IPS DF 4.7 (cell line): Measurements from ENCODE around the gene TAF4.

ENCODE experiments used
- DNase-seq: peaks from one replicate; pipeline ENCODE4 v3.0.0-alpha.2; 2013; ENCODE audit warnings: low spot score; ENCODE audit errors: extremely low read depth

The TAF4 gene

DNA sequence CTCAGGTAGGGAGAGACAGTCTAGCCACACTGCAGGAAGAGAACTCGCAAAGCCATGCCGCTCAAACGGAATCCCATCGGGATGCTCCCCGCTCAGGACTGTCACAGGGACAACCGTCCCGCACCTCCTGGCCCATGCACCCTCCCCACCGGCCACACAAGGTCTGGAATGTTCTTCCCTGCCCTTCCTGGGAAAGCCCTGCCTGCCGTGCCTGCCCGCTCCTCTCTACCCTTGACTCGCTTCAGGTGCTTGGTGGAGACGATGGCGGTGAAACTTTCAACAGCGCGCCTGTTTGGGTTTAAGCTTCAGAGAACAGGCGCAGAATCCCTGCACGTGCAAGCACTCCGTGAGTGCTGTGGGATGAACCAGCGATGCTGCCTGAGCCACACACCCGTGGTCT is 20.6 kb downstream of the TAF4 start:
- no peak for DNase-seq

- no peak for DNase-seq
These were observed 21.1 kb downstream of the TAF4 start for GRCh38 chr20:62044631-62045030.

- no peak for DNase-seq
These were observed 22.4 kb downstream of the TAF4 start for GRCh38 chr20:62043131-62043914.

GRCh38 chr20:62042025-62042820 is 23.5 kb downstream of the TAF4 start:
- no peak for DNase-seq

- DNase-seq: no peak
These were observed 24.7 kb downstream of the TAF4 start for GRCh38 chr20:62040933-62041332.

DNA sequence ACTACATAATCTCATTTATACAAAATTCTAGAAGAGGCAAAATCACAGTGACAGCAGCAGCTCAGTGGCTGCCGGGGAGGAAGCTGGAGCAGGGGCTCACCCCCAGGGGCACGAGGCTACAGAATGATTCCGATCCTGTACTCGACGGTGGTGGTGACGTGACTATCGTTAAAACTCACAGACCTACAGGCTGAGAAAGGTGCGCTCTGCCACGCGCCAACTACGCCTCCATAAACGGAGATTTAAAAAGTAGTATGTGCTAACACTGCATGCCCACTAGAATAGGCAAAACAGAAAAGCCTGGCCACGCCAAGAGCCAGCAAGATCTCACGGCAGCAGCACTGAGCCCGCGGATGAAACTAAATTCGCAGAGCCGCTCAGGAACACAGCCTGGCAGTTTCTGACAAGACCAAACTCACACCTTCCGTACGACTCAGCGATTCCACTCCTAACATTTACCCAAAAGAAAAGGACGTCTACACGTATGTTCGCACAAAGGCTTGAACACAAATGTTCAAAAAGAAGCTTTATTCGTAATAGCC is 25.2 kb downstream of the TAF4 start:
- DNase-seq: no peak

DNA sequence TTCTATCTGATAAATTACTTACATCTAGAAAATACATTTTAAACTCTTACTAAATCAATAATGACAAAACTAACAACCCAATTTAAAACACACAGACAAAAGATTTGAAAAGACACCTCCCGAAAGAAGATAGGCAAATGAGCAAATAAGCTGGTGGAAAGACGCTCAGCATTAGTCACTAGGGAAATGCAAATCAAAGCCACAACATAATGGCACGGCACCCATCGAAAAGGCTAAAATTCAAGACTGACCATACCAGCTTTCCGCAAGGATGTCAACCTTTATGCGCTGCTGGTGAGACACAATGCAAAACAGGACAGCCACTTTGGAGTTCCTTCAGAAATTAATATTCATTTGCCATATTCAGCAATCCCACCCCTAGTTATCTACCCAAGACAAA is 25.9 kb downstream of the TAF4 start:
- DNase-seq: no peak

DNA sequence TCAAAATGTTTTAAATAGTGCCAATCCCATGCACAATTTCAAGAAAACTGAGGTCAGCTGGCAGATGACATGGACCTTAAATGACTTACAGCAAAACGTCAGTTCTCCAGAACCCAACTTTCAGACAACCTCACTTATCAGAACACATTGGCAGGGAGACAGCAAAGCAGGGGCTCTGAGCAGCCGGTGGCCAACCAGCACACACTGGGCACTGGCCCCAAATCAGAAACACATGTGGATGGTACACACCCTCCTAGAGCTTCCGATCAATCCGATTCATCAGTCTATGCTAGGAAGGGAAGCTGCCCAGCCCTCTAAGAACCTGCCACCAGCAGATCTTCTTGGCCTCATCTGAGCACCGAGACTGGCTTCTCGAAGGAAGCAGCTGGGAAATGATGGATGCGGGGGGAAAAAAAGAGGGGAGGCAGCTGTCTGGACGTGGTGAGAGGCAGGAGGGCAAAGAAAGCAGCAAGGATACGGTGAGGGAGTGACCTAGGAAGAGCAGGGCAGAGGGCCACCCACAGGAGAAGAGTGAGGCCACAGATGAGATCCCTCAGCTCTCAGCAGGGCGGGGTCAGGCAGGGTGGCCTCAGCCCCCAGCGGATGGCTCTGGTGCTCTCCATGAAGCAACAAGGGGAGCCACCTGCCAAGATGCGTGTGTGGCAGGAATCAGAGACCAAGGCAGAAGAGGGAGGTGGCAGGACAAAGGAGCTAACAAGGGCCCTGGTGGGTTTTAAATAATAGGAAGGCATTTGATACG is 32.9 kb downstream of the TAF4 start:
- DNase-seq: no peak

GRCh38 chr20:62031462-62032092 is 34.1 kb downstream of the TAF4 start:
- no peak for DNase-seq

DNA sequence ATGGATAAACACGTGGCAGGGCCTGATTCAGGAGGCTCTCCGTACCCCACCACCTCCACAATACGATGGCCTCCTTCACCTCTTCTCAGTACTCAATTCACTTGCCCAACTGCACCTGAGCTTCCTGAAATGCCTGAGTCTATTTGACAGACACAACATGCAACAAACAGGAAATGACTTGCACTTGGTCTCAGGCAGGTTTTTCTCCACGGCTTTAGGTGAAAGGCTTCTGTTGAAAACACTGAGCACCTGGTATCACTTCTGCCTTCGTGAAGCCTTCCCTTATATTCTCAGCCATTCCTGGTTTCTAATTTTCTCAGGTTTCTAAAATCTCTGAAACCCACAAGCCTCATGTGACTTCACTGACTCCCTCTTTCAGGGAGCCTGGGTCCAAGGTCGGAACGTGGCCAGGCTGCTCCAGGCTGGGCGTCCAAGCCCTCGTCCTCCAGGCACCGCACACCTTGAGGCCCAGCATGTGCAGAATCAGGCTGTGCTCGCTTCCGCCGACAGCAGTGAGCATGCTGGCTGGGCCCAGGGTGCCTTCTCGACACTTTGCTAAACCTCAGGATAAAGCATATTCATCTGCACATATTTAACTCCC is 34.7 kb downstream of the TAF4 start:
- DNase-seq: no peak

DNA sequence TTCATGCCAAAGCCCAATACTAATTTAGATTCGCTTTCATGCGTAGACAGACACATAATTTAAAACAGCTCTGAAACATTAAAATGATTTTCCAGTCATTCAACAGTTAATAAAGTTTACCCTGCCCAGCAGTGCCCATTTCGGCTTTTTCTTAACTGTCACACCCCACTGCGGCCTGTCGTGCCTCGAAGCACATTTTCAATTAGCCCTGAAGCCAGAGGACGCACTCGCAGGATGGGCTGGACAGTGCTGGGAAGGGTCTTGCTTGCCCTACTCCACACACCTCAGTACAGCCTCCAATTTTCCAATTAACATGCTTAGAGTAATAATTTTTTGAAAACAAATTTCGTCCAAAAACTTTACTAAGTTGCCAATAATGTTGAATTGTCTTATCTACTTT is 35.3 kb downstream of the TAF4 start:
- no peak for DNase-seq

- no peak for DNase-seq
These were observed 35.7 kb downstream of the TAF4 start for GRCh38 chr20:62029949-62030348.

GRCh38 chr20:62029296-62029695 is 36.4 kb downstream of the TAF4 start:
- no peak for DNase-seq

DNA sequence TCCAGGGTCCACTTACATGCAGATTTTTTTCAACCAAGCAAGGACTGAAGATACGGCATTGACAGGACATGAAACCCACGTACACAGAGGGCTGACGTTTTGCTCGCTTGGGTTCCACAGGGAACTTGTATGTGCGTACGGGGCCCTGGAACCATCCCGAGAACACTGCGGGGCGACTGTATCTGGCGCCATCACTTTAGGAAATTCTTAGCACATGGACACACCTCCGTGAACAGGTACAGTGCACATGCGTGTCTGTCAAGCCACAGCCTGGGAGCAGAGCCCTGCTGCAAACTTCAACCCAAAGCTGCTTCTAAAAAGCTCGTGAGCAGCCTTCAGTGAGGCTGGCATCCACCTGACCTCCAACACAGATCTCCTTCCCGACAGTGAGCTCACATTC is 37.3 kb downstream of the TAF4 start:
- DNase-seq: no peak

GRCh38 chr20:62027698-62028321 is 37.9 kb downstream of the TAF4 start:
- no peak for DNase-seq

GRCh38 chr20:62027116-62027515 is 38.6 kb downstream of the TAF4 start:
- DNase-seq: no peak

DNA sequence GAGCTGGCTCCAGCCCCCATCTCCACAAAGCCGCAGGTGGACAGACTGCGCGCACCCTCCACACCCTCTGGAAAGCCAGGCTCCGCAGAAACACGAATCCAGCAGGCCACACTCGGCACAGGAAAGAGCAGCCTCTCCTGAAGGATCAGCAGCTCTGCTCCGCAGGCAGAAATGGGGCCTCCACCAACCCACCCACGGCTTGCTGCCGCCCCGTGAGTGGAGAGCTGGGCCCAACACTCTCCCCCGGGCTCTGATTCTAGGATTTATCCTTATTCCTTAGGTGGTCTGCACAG is 39.2 kb downstream of the TAF4 start:
- no peak for DNase-seq

GRCh38 chr20:62025832-62026563 is 39.7 kb downstream of the TAF4 start:
- DNase-seq: no peak

GRCh38 chr20:62025394-62025793 is 40.3 kb downstream of the TAF4 start:
- DNase-seq: no peak

GRCh38 chr20:62023935-62024334 is 41.7 kb downstream of the TAF4 start:
- DNase-seq: no peak
